WTC11 (cell line): Measurements from ENCODE around the gene C4orf33. TPM values are rescaled to one million over a fixed set of nuclear protein-coding genes. Genes with fewer than 3 reads are reported as not detected.

Experiments
- ATAC-seq: fragments of 200-7000 bp; cut with Tn5 transposase; 2 replicates; pipeline ENCODE4 v1.10.0; 2021; ENCODE audit warnings: mild to moderate bottlenecking, moderate library complexity
- CTCF ChIA-PET: fragments of 300-600 bp; sonication (Branson Sonifier 250); formaldehyde crosslinking; loops from one replicate; lab custom pipeline; 2021; ENCODE audit warnings: antibody characterized with exemption; lab: Charles Lee
- POLR2A ChIA-PET: fragments of 350-600 bp; sonication (Branson Sonifier 250); formaldehyde crosslinking; loops from one replicate; lab custom pipeline; 2021; ENCODE audit warnings: antibody characterized with exemption; lab: Charles Lee
- DNase-seq: peaks from one replicate; pipeline ENCODE4 v3.0.0; 2021; ENCODE audit warnings: low spot score
- H3K27ac Mint-ChIP-seq: 2 replicates; pipeline ENCODE4 v1.8.0; 2021; ENCODE audit warnings: mixed read lengths
- H3K27me3 Mint-ChIP-seq: 2 replicates; pipeline ENCODE4 v1.8.0; 2021; ENCODE audit warnings: low read depth, mild to moderate bottlenecking, moderate library complexity, mixed read lengths
- H3K36me3 Mint-ChIP-seq: 2 replicates; pipeline ENCODE4 v1.8.0; 2021; ENCODE audit warnings: mixed read lengths
- H3K4me1 Mint-ChIP-seq: 2 replicates; pipeline ENCODE4 v1.8.0; 2022; ENCODE audit warnings: mixed read lengths
- H3K4me3 Mint-ChIP-seq: 2 replicates; pipeline ENCODE4 v1.8.0; 2021; ENCODE audit warnings: mild to moderate bottlenecking, moderate library complexity, mixed read lengths
- H3K9me3 Mint-ChIP-seq: 2 replicates; pipeline ENCODE4 v1.8.0; 2021; ENCODE audit warnings: mixed read lengths
- AR ChIP-seq: fragments of 250-450 bp; sonication (Bioruptor Pico); IDR thresholded peaks from 2 replicates; pipeline ENCODE4 v1.9.0; 2021; ENCODE audit warnings: mild to moderate bottlenecking
- CDX4 ChIP-seq: fragments of 250-450 bp; sonication (Bioruptor Pico); IDR thresholded peaks from 2 replicates; pipeline ENCODE4 v1.9.0; 2021; ENCODE audit warnings: moderate library complexity, mild to moderate bottlenecking, inconsistent platforms, borderline replicate concordance
- ERG ChIP-seq: fragments of 250-450 bp; sonication (Bioruptor Pico); IDR thresholded peaks from 2 replicates; pipeline ENCODE4 v1.8.0; 2021; ENCODE audit warnings: mild to moderate bottlenecking
- FOXP1 ChIP-seq: sonication (generic); formaldehyde crosslinking; IDR thresholded peaks from 2 replicates; pipeline ENCODE4 v1.8.0; 2022; ENCODE audit warnings: missing genetic modification reagents, mild to moderate bottlenecking, moderate library complexity, borderline replicate concordance
- FOXP4 ChIP-seq: sonication (generic); formaldehyde crosslinking; IDR thresholded peaks from 2 replicates; pipeline ENCODE4 v1.8.0; 2022; ENCODE audit warnings: mild to moderate bottlenecking, missing genetic modification reagents
- GTF2I ChIP-seq: fragments of 250-450 bp; sonication (Bioruptor Pico); conservative IDR thresholded peaks from 2 replicates; pipeline ENCODE4 v1.4.0; 2021; ENCODE audit warnings: mild to moderate bottlenecking
- IRF1 ChIP-seq: sonication (generic); formaldehyde crosslinking; IDR thresholded peaks from 2 replicates; pipeline ENCODE4 v1.8.0; 2023; ENCODE audit warnings: missing genetic modification reagents
- JUN ChIP-seq: sonication (generic); formaldehyde crosslinking; IDR thresholded peaks from 2 replicates; pipeline ENCODE4 v1.8.0; 2023; ENCODE audit warnings: mild to moderate bottlenecking, missing genetic modification reagents
- NFE2L1 ChIP-seq: sonication (generic); formaldehyde crosslinking; IDR thresholded peaks from 2 replicates; pipeline ENCODE4 v1.8.1; 2023; ENCODE audit warnings: missing genetic modification reagents
- NR2C2 ChIP-seq: sonication (generic); formaldehyde crosslinking; IDR thresholded peaks from 2 replicates; pipeline ENCODE4 v1.8.0; 2022; ENCODE audit warnings: mild to moderate bottlenecking, missing genetic modification reagents
- NR3C1 ChIP-seq: sonication (generic); formaldehyde crosslinking; conservative IDR thresholded peaks from 2 replicates; pipeline ENCODE4 v1.8.1; 2023; ENCODE audit warnings: low read depth, mild to moderate bottlenecking, missing genetic modification reagents
- SP1 ChIP-seq: sonication (generic); formaldehyde crosslinking; conservative IDR thresholded peaks from 2 replicates; pipeline ENCODE4 v1.8.1; 2022; ENCODE audit warnings: missing genetic modification reagents
- TCF7 ChIP-seq: sonication (generic); formaldehyde crosslinking; IDR thresholded peaks from 2 replicates; pipeline ENCODE4 v1.8.0; 2022; ENCODE audit warnings: mild to moderate bottlenecking, low read depth, missing genetic modification reagents, moderate library complexity
- TEAD4 ChIP-seq: sonication (generic); formaldehyde crosslinking; IDR thresholded peaks from 2 replicates; pipeline ENCODE4 v1.8.0; 2022; ENCODE audit warnings: mild to moderate bottlenecking, missing genetic modification reagents
- ZNF317 ChIP-seq: sonication (generic); formaldehyde crosslinking; IDR thresholded peaks from 2 replicates; pipeline ENCODE4 v1.8.1; 2023; ENCODE audit warnings: low read depth, mild to moderate bottlenecking, moderate library complexity, missing genetic modification reagents, borderline replicate concordance
- ZNF423 ChIP-seq: fragments of 250-450 bp; sonication (Bioruptor Pico); IDR thresholded peaks from 2 replicates; pipeline ENCODE4 v2.1.2; 2022; ENCODE audit warnings: mild to moderate bottlenecking, moderate library complexity
- total RNA-seq: library from RNA; stranded (reverse); gene quantifications from 3 replicates; pipeline ENCODE4 v1.2.3, GENCODE V29; 2021

Gene C4orf33
- total RNA-seq, 1 experiment from 2014 or later = 6.9 TPM

GRCh38 chr4:129111919-129112318, 16.0 kb downstream of the C4orf33 start:
- POLR2A ChIA-PET = no interaction called here
- ATAC-seq = no peak
- no peak overlapping the region for H3K27ac Mint-ChIP-seq

GRCh38 chr4:129113434-129113833, 17.5 kb downstream of the C4orf33 start:
- Mint-ChIP-seq H3K27ac (no peak overlapping the region), H3K4me3 (no peak overlapping the region), H3K9me3 (no peaks in the 10 kb centered on the region), H3K27me3 (no peaks in the 10 kb centered on the region), H3K4me1 (peaks cover 23% of the 10 kb centered on the region), H3K36me3 (no peaks in the 10 kb centered on the region)
- ATAC-seq = no peak
- ChIA-PET CTCF (no interaction called here), POLR2A (no interaction called here)
- DNase-seq = no peak
- TF ChIP-seq FOXP1 (CRISPR knock-in tag) (no peak), IRF1 (no peak), AR (CRISPR knock-in tag) (no peak), CDX4 (CRISPR knock-in tag) (no peak), ERG (no peak)

More at GRCh38 chr4:129111919-129112318, 16.0 kb downstream of the C4orf33 start:
- Mint-ChIP-seq H3K9me3 (no peaks in the 10 kb centered on the region), H3K4me1 (peaks cover 22% of the 10 kb centered on the region), H3K4me3 (no peak overlapping the region), H3K27me3 (no peaks in the 10 kb centered on the region), H3K36me3 (no peaks in the 10 kb centered on the region)
- no peak for DNase-seq
- no peak for TF ChIP-seq TEAD4
- no peak for TF ChIP-seq FOXP1 (CRISPR knock-in tag)
- TF ChIP-seq JUN (CRISPR knock-in tag) = no peak
- TF ChIP-seq AR (CRISPR knock-in tag) = no peak
- no peak for TF ChIP-seq TCF7 (CRISPR knock-in tag)
- no peak for TF ChIP-seq ZNF423 (CRISPR knock-in tag)
- no peak for TF ChIP-seq ZNF317 (CRISPR knock-in tag)
- TF ChIP-seq NR2C2 = no peak
- TF ChIP-seq FOXP4 = no peak
- no peak for TF ChIP-seq GTF2I (CRISPR knock-in tag)
- TF ChIP-seq NR3C1 (CRISPR knock-in tag) = no peak
- TF ChIP-seq SP1 (CRISPR knock-in tag) = no peak
- TF ChIP-seq IRF1 = no peak
- no peak for TF ChIP-seq NFE2L1 (CRISPR knock-in tag)
- CTCF ChIA-PET = no interaction called here
